ENCODE data around the gene ADAD2.

DNA sequence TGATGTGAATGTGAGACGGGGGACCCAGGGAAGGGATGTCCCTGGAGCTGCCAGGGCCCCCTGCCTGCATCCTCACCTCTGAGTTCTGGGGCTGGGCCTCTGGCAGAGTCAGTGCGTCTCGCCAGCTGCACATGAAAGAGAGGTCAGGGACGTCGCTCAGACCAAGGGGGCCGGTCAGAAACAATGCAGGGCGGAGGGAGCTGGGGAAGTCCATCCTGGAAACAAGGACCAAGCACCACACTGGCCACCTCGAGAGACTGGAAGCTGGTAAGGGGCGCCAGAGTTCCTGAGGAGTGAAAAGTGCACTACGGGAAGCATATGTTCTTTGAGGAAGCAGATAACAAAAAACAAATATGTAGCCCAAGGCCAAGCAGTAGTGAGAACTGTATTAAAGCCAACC is 6.2 kb upstream of the ADAD2 start:
- no peak for TF ChIP-seq CTCF (IDR thresholded peaks at IDR 0.05)
- TF ChIP-seq EZH2 (IDR thresholded peaks at IDR 0.05; ENCODE audit: borderline replicate concordance, insufficient read depth, low read depth, low read length, poor library complexity, severe bottlenecking): no peak
